HCT116 (cell line): ENCODE data around the gene PTF1A. TPM values are rescaled to one million over a fixed set of nuclear protein-coding genes. Genes with fewer than 3 reads are reported as not detected.

ENCODE experiments used
- ATAC-seq: fragments of 200-7000 bp; cut with Tn5 transposase; 2 replicates; pipeline ENCODE4 v1.9.1; 2020; ENCODE audit warnings: mild to moderate bottlenecking, moderate library complexity
- BruUV-seq: library from RNA; stranded (reverse); fragments of 400-500 nt; replicated peaks from 2 replicates; lab custom pipeline; 2021; lab: Mats Ljungman, UMichigan
- CTCF ChIA-PET: fragments of 300-600 bp; sonication (Branson Sonifier 250); formaldehyde crosslinking; loops from one replicate; lab custom pipeline; 2021; ENCODE audit warnings: antibody characterized with exemption; lab: Charles Lee
- POLR2A ChIA-PET: fragments of 300-600, 350-600 bp; sonication (Branson Sonifier 250); formaldehyde crosslinking; loops from one replicate; lab custom pipeline; 2021; ENCODE audit warnings: antibody characterized with exemption; lab: Charles Lee
- RAD21 ChIA-PET, 2 experiments: fragments of 300-600 bp; sonication (Branson Sonifier 250); formaldehyde crosslinking; loops; one replicate each; lab custom pipeline; 2023; ENCODE audit warnings: low total read pairs in 2 of 2; ENCODE audit not compliant: uncharacterized antibody in 2 of 2, unreplicated experiment in 2 of 2, low non-redundant PET in 1 of 2; lab: Charles Lee
- DNase-seq: peaks from one replicate; pipeline ENCODE4 v3.0.0-alpha.2; 2010; ENCODE audit warnings: low read depth, low spot score
- H2AFZ ChIP-seq: fragments of 200-600 bp; shearing (Covaris generic), sonication (generic); 2 replicates; pipeline ENCODE4 v1.6.1; 2017; ENCODE audit warnings: low read depth, mixed run types, mixed read lengths, antibody characterized with exemption, low read length; ENCODE audit not compliant: poor library complexity, severe bottlenecking
- H3K27ac ChIP-seq: 2 replicates; pipeline ENCODE4 v1.5.1; 2012; ENCODE audit warnings: low read depth, low read length
- H3K27me3 ChIP-seq: fragments of 200-600 bp; sonication (generic); 2 replicates; pipeline ENCODE4 v1.6.1; 2016; ENCODE audit warnings: mixed run types, low read length, mixed read lengths; ENCODE audit not compliant: insufficient read depth
- H3K36me3 ChIP-seq, 2 experiments: fragments of 200-500 bp in 1 of 2; fragments of 200-600 bp in 1 of 2; sonication (Bioruptor generic) in 1 of 2; sonication (generic) in 1 of 2; 2 replicates each; pipeline versions ENCODE4 v1.5.1 to v1.6.1; 2014 to 2016; ENCODE audit warnings: low read length in 2 of 2, inconsistent platforms in 1 of 2, mixed read lengths in 1 of 2, mixed run types in 1 of 2; ENCODE audit not compliant: insufficient read depth in 2 of 2, control insufficient read depth in 1 of 2
- H3K4me1 ChIP-seq, 2 experiments: fragments of 200-600 bp in 1 of 2; sonication (generic) in 1 of 2; 2 replicates each; pipeline versions ENCODE4 v1.5.1 to v1.6.1; 2012 to 2017; ENCODE audit warnings: low read length in 2 of 2, inconsistent platforms in 1 of 2, mild to moderate bottlenecking in 1 of 2, mixed read lengths in 1 of 2, mixed run types in 1 of 2, moderate library complexity in 1 of 2; ENCODE audit not compliant: insufficient read depth in 2 of 2, control insufficient read depth in 1 of 2
- H3K4me2 ChIP-seq: fragments of 200-600 bp; sonication (generic); 2 replicates; pipeline ENCODE4 v1.6.1; 2017; ENCODE audit warnings: mixed run types, low read length, mixed read lengths
- H3K4me3 ChIP-seq, 2 experiments: fragments of 200-600 bp in 1 of 2; sonication (generic) in 1 of 2; replicated peaks in 1 of 2; 2 replicates each; pipeline ENCODE4 v1.5.1; 2011 to 2016; ENCODE audit warnings: low read length in 2 of 2, control low read depth in 1 of 2, low read depth in 1 of 2, mild to moderate bottlenecking in 1 of 2, mixed read lengths in 1 of 2, mixed run types in 1 of 2
- H3K79me2 ChIP-seq: fragments of 200-600 bp; sonication (generic); 2 replicates; pipeline ENCODE4 v1.6.1; 2017; ENCODE audit warnings: mild to moderate bottlenecking, mixed run types, low read length, moderate library complexity, mixed read lengths; ENCODE audit not compliant: insufficient read depth
- H3K9ac ChIP-seq: fragments of 200-600 bp; sonication (generic); 2 replicates; pipeline ENCODE4 v1.6.1; 2016; ENCODE audit warnings: low read length, mixed read lengths
- H3K9me2 ChIP-seq: fragments of 200-600 bp; sonication (generic), shearing (Covaris generic); 2 replicates; pipeline ENCODE4 v1.6.1; 2017; ENCODE audit warnings: mixed run types, mild to moderate bottlenecking, moderate library complexity; ENCODE audit not compliant: insufficient read depth
- H3K9me3 ChIP-seq, 2 experiments: fragments of 200-500 bp in 1 of 2; fragments of 200-600 bp in 1 of 2; sonication (Bioruptor generic) in 1 of 2; sonication (generic) in 1 of 2; 2 replicates each; pipeline ENCODE4 v1.6.1; 2014 to 2017; ENCODE audit warnings: low read length in 2 of 2, mixed read lengths in 2 of 2, inconsistent platforms in 1 of 2, low read depth in 1 of 2, mild to moderate bottlenecking in 1 of 2, mixed run types in 1 of 2, moderate library complexity in 1 of 2; ENCODE audit not compliant: control insufficient read depth in 1 of 2, insufficient read depth in 1 of 2
- H4K20me1 ChIP-seq: fragments of 200-600 bp; sonication (generic), shearing (Covaris generic); 2 replicates; pipeline ENCODE4 v1.6.1; 2017; ENCODE audit warnings: mixed run types, mild to moderate bottlenecking, moderate library complexity; ENCODE audit not compliant: insufficient read depth
- ATF3 ChIP-seq: IDR thresholded peaks from 2 replicates; pipeline ENCODE4 v1.6.1; 2012
- CBX3 ChIP-seq: IDR thresholded peaks from 2 replicates; pipeline ENCODE4 v1.6.1; 2012; ENCODE audit warnings: low read depth
- EGR1 ChIP-seq: IDR thresholded peaks from 2 replicates; pipeline ENCODE4 v1.6.1; 2012; ENCODE audit warnings: low read depth
- ELF1 ChIP-seq: IDR thresholded peaks from 2 replicates; pipeline ENCODE4 v1.6.1; 2012; ENCODE audit warnings: low read depth, borderline replicate concordance
- EZH2 ChIP-seq: fragments of 200-600 bp; sonication (generic); IDR thresholded peaks from 2 replicates; pipeline ENCODE4 v1.6.1; 2017; ENCODE audit warnings: antibody characterized with exemption, mixed run types
- MAX ChIP-seq: IDR thresholded peaks from 2 replicates; pipeline ENCODE4 v1.6.1; 2012
- POLR2AphosphoS5 ChIP-seq: IDR thresholded peaks from 2 replicates; pipeline ENCODE4 v1.6.1; 2011; ENCODE audit warnings: mild to moderate bottlenecking, low read depth, low read length, moderate library complexity
- RAD21 ChIP-seq: IDR thresholded peaks from 2 replicates; pipeline ENCODE4 v1.6.1; 2012; ENCODE audit warnings: low read depth, mild to moderate bottlenecking
- REST ChIP-seq: IDR thresholded peaks from 2 replicates; pipeline ENCODE4 v1.6.1; 2012; ENCODE audit warnings: low read depth
- SIN3A ChIP-seq: IDR thresholded peaks from 2 replicates; pipeline ENCODE4 v1.6.1; 2012; ENCODE audit warnings: low read depth
- SRF ChIP-seq: IDR thresholded peaks from 2 replicates; pipeline ENCODE4 v1.6.1; 2012; ENCODE audit warnings: low read depth
- YY1 ChIP-seq: IDR thresholded peaks from 2 replicates; pipeline ENCODE4 v1.6.1; 2011; ENCODE audit warnings: low read length, low read depth, moderate library complexity, mild to moderate bottlenecking; ENCODE audit not compliant: insufficient replicate concordance; ENCODE audit errors: extremely low read depth
- intact Hi-C: fragments of 100-400 bp; cut with micrococcal nuclease; formaldehyde crosslinking; loops from 2 replicates; pipeline ENCODE4 v1.10.0; 2022
- total RNA-seq: library from RNA; stranded (reverse); gene quantifications from one replicate; pipeline ENCODE4 v1.2.1, GENCODE V29; 2021; ENCODE audit not compliant: unreplicated experiment

Gene PTF1A
- total RNA-seq, 1 experiment from 2014 or later, result not detected

- ATAC-seq, result no peak
- Histone ChIP-seq H3K27ac (no peak overlapping the region), H2AFZ (no peak overlapping the region), H3K9ac (no peak overlapping the region), H3K36me3 (no peaks in the 10 kb centered on the region), H3K4me1 (no peaks in the 10 kb centered on the region), H3K79me2 (no peaks in the 10 kb centered on the region), H3K4me2 (no peak overlapping the region), H3K4me3 (no peak overlapping the region), H3K27me3 (peaks cover 33% of the 10 kb centered on the region; the same call in 1 of the 2 replicates), H4K20me1 (no peaks in the 10 kb centered on the region), H3K9me2 (no peaks in the 10 kb centered on the region), H3K9me3 (no peaks in the 10 kb centered on the region)
- CTCF ChIA-PET, result interaction anchor here (1.1 kb wide), 1 partner anchor 93 kb away, joined by 3 read pairs; no protein-coding TSS in a partner anchor
- no TSS peak for BruUV-seq
- no peak for TF ChIP-seq EZH2
- TF ChIP-seq MAX, result no peak
- no peak for TF ChIP-seq SIN3A
- no peak for TF ChIP-seq CBX3
- no peak for TF ChIP-seq EGR1
- TF ChIP-seq ATF3, result no peak
- no peak for TF ChIP-seq POLR2AphosphoS5
- no peak for TF ChIP-seq RAD21
- no peak for TF ChIP-seq SRF
- TF ChIP-seq ELF1, result no peak
- TF ChIP-seq REST, result no peak
- TF ChIP-seq YY1, result no peak
- intact Hi-C loops, result no loop called here
- RAD21 ChIA-PET, result no interaction called here
- POLR2A ChIA-PET, result no interaction called here
- no peak for DNase-seq
These were observed 7.8 kb downstream of the PTF1A start for GRCh38 chr10:23199768-23200511.
